GM23338 (cell line): ENCODE data around the gene SYT9. TPM values are rescaled to one million over a fixed set of nuclear protein-coding genes. Genes with fewer than 3 reads are reported as not detected.

Source experiments
- ATAC-seq: fragments of 200-7000 bp; cut with Tn5 transposase; 3 replicates; pipeline ENCODE4 v1.9.1; 2020
- DNase-seq: peaks from one replicate; pipeline ENCODE4 v3.0.0-alpha.2; 2015; ENCODE audit warnings: low spot score
- H2AFZ ChIP-seq: fragments of 200-600 bp; sonication (generic); 2 replicates; pipeline ENCODE4 v1.8.0; 2016; ENCODE audit warnings: antibody characterized with exemption, mild to moderate bottlenecking, moderate library complexity
- H3F3A ChIP-seq: fragments of 200-600 bp; sonication (generic); replicated peaks from 2 replicates; pipeline ENCODE4 v1.8.0; 2017; ENCODE audit warnings: antibody characterized with exemption, mixed run types, low read depth
- H3K27ac ChIP-seq: fragments of 200-600 bp; sonication (generic); 2 replicates; pipeline ENCODE4 v1.6.1; 2016; ENCODE audit warnings: low read depth
- H3K27me3 ChIP-seq: fragments of 200-600 bp; sonication (generic); 2 replicates; pipeline ENCODE4 v1.8.0; 2016; ENCODE audit warnings: mild to moderate bottlenecking, mixed run types, moderate library complexity; ENCODE audit not compliant: insufficient read depth
- H3K36me3 ChIP-seq: fragments of 200-600 bp; sonication (generic); 2 replicates; pipeline ENCODE4 v1.8.0; 2016; ENCODE audit warnings: mild to moderate bottlenecking; ENCODE audit not compliant: insufficient read depth
- H3K4me1 ChIP-seq: fragments of 200-600 bp; sonication (generic); 2 replicates; pipeline ENCODE4 v1.8.0; 2016; ENCODE audit warnings: mild to moderate bottlenecking, moderate library complexity; ENCODE audit not compliant: insufficient read depth
- H3K4me2 ChIP-seq: fragments of 200-600 bp; sonication (generic); 2 replicates; pipeline ENCODE4 v1.7.1; 2017; ENCODE audit warnings: mixed run types
- H3K4me3 ChIP-seq: fragments of 200-600 bp; sonication (generic); 2 replicates; pipeline ENCODE4 v1.6.1; 2016; ENCODE audit warnings: mixed run types
- H3K79me2 ChIP-seq: fragments of 200-600 bp; sonication (generic); replicated peaks from 2 replicates; pipeline ENCODE4 v1.8.0; 2017; ENCODE audit warnings: mild to moderate bottlenecking; ENCODE audit not compliant: insufficient read depth
- H3K9me2 ChIP-seq: fragments of 200-600 bp; sonication (generic); 2 replicates; pipeline ENCODE4 v1.8.0; 2017; ENCODE audit not compliant: insufficient read depth
- H4K20me1 ChIP-seq: fragments of 200-600 bp; sonication (generic); replicated peaks from 2 replicates; pipeline ENCODE4 v1.8.0; 2017; ENCODE audit warnings: mild to moderate bottlenecking; ENCODE audit not compliant: insufficient read depth
- H3K27ac Mint-ChIP-seq: 2 replicates; pipeline ENCODE4 v1.8.0; 2020; ENCODE audit warnings: inconsistent platforms, mild to moderate bottlenecking, moderate library complexity, mixed read lengths
- H3K27me3 Mint-ChIP-seq: 3 replicates; pipeline ENCODE4 v1.8.0; 2022; ENCODE audit warnings: low read depth, mild to moderate bottlenecking, moderate library complexity, mixed read lengths, inconsistent platforms; ENCODE audit not compliant: insufficient read depth, poor library complexity
- H3K36me3 Mint-ChIP-seq: 3 replicates; pipeline ENCODE4 v1.8.0; 2021; ENCODE audit warnings: low read depth, mild to moderate bottlenecking, inconsistent platforms, moderate library complexity, mixed read lengths
- H3K4me1 Mint-ChIP-seq: 3 replicates; pipeline ENCODE4 v1.8.0; 2020; ENCODE audit warnings: mild to moderate bottlenecking, inconsistent platforms, mixed read lengths
- H3K4me3 Mint-ChIP-seq: 3 replicates; pipeline ENCODE4 v1.8.0; 2021; ENCODE audit warnings: moderate library complexity, mild to moderate bottlenecking, inconsistent platforms, mixed read lengths
- H3K9me3 Mint-ChIP-seq: 3 replicates; pipeline ENCODE4 v1.8.0; 2020; ENCODE audit warnings: moderate library complexity, mild to moderate bottlenecking, inconsistent platforms, mixed read lengths
- CREB1 ChIP-seq: fragments of 250-450 bp; sonication (Bioruptor Pico); IDR thresholded peaks from 2 replicates; pipeline ENCODE4 v1.5.0; 2020; ENCODE audit warnings: low read depth, mild to moderate bottlenecking, moderate library complexity
- EZH2 ChIP-seq: fragments of 200-600 bp; sonication (generic); IDR thresholded peaks from one replicate; pipeline ENCODE4 v1.8.0; 2017; ENCODE audit warnings: antibody characterized with exemption, mild to moderate bottlenecking, low read depth; ENCODE audit not compliant: unreplicated experiment
- EZH2phosphoT487 ChIP-seq: fragments of 200-600 bp; sonication (generic); IDR thresholded peaks from one replicate; pipeline ENCODE4 v1.8.1; 2018; ENCODE audit warnings: antibody characterized with exemption; ENCODE audit not compliant: unreplicated experiment
- JUNB ChIP-seq: IDR thresholded peaks from one replicate; pipeline ENCODE4 v1.6.1; 2016; ENCODE audit warnings: antibody characterized with exemption; ENCODE audit not compliant: unreplicated experiment
- NANOG ChIP-seq: IDR thresholded peaks from 2 replicates; pipeline ENCODE4 v1.6.1; 2016; ENCODE audit warnings: antibody characterized with exemption, borderline replicate concordance
- POLR2AphosphoS5 ChIP-seq: IDR thresholded peaks from 2 replicates; pipeline ENCODE4 v1.6.1; 2016; ENCODE audit warnings: antibody characterized with exemption, low read depth
- STAT1 ChIP-seq: IDR thresholded peaks from one replicate; pipeline ENCODE4 v1.6.1; 2016; ENCODE audit warnings: antibody characterized with exemption; ENCODE audit not compliant: unreplicated experiment
- ZNF114 ChIP-seq: fragments of 250-450 bp; sonication (Bioruptor Pico); IDR thresholded peaks from 2 replicates; pipeline ENCODE4 v1.5.0; 2020; ENCODE audit warnings: mild to moderate bottlenecking, moderate library complexity
- ZNF331 ChIP-seq: fragments of 250-450 bp; sonication (Bioruptor Pico); IDR thresholded peaks from 2 replicates; pipeline ENCODE4 v1.5.0; 2020; ENCODE audit warnings: low read depth, mild to moderate bottlenecking, moderate library complexity
- polyA plus RNA-seq: library from polyadenylated mRNA; unstranded; fragments of >200 nt; fragmentation: Nextera tagmentation; extraction: Ambion mirVana; gene quantifications from 2 replicates; pipeline ENCODE4 v1.2.1, GENCODE V29; 2016
- total RNA-seq: library from RNA; depleted of rRNA; stranded (reverse); fragments of >200 nt; shearing (Covaris generic); gene quantifications from 2 replicates; pipeline ENCODE4 v1.2.3, GENCODE V29; 2014
- TF ChIP-seq, protein P1 (sequence below): IDR thresholded peaks from 2 replicates; pipeline ENCODE4 v1.6.1; 2016; ENCODE audit warnings: antibody characterized with exemption
- TF ChIP-seq, protein P2 (sequence below): fragments of 250-450 bp; sonication (Bioruptor Pico); IDR thresholded peaks from 2 replicates; pipeline ENCODE4 v1.5.0; 2020; ENCODE audit warnings: mild to moderate bottlenecking, moderate library complexity
- TF ChIP-seq, protein P3 (sequence below), 2 experiments: fragments of 200-600 bp in 1 of 2; sonication (generic) in 1 of 2; conservative IDR thresholded peaks; 2 replicates each; pipeline versions ENCODE4 v1.5.1 to v1.6.1; 2016 to 2017; ENCODE audit warnings: antibody characterized with exemption in 2 of 2, low read depth in 2 of 2, mild to moderate bottlenecking in 2 of 2, moderate library complexity in 1 of 2
- TF ChIP-seq, protein P4 (sequence below): IDR thresholded peaks from one replicate; pipeline ENCODE4 v1.6.1; 2018; ENCODE audit warnings: antibody characterized with exemption; ENCODE audit not compliant: unreplicated experiment

Gene SYT9
- total and polyA plus RNA-seq, 2 experiments from 2014 or later: 0.91 to 2.4 TPM

DNA sequence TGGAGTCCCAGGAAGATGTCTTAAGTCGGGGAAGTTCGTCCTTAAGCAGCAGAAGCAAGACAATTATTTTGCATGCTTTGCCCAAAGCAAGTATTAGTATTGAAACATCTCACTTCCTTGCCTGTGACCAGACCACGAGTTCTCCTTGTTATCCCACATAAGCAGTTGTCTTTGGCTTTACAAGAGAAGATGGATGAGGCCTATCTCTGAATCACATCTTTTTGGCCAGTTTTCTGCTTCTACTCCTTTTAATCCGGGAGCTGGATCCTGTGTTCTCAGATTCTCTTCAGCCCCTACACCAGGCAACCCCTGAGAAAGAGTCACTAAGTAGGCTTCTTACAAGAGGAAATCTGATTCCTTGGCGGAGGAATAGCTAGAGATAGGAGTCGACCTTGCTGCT is 2.1 kb downstream of the SYT9 start:
- Histone ChIP-seq H2AFZ (no peak overlapping the region), H3K79me2 (no peaks in the 10 kb centered on the region), H3K4me3 (no peak overlapping the region), H3K4me1 (peaks cover 17% of the 10 kb centered on the region), H4K20me1 (no peaks in the 10 kb centered on the region), H3K36me3 (no peaks in the 10 kb centered on the region), H3K27me3 (peaks cover 57% of the 10 kb centered on the region), H3F3A (0 out of 2 replicates have a peak, but pooled peaks cover 2% of the 10 kb centered on the region), H3K27ac (no peak overlapping the region), H3K9me2 (no peaks in the 10 kb centered on the region), H3K4me2 (no peak overlapping the region)
- H3K27me3 Mint-ChIP-seq: peaks cover 34% of the 10 kb centered on the region
- no peak for DNase-seq
- peaks cover 18% of the 10 kb centered on the region; the same call in 2 of the 3 replicates for H3K4me1 Mint-ChIP-seq
- peak overlapping the region; percentile 49; the same call in 2 of the 3 replicates for H3K4me3 Mint-ChIP-seq
- H3K9me3 Mint-ChIP-seq: no peaks in the 10 kb centered on the region
- no peaks in the 10 kb centered on the region for H3K36me3 Mint-ChIP-seq
- H3K27ac Mint-ChIP-seq: no peak overlapping the region
- TF ChIP-seq, protein P1, sequence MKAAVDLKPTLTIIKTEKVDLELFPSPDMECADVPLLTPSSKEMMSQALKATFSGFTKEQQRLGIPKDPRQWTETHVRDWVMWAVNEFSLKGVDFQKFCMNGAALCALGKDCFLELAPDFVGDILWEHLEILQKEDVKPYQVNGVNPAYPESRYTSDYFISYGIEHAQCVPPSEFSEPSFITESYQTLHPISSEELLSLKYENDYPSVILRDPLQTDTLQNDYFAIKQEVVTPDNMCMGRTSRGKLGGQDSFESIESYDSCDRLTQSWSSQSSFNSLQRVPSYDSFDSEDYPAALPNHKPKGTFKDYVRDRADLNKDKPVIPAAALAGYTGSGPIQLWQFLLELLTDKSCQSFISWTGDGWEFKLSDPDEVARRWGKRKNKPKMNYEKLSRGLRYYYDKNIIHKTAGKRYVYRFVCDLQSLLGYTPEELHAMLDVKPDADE: no peak
- TF ChIP-seq CREB1 (CRISPR knock-in tag) (no peak), NANOG (no peak), POLR2AphosphoS5 (no peak), JUNB (no peak), STAT1 (no peak), EZH2phosphoT487 (no peak), EZH2 (no peak), ZNF114 (CRISPR knock-in tag) (no peak), ZNF331 (no peak)
- TF ChIP-seq, protein P2, sequence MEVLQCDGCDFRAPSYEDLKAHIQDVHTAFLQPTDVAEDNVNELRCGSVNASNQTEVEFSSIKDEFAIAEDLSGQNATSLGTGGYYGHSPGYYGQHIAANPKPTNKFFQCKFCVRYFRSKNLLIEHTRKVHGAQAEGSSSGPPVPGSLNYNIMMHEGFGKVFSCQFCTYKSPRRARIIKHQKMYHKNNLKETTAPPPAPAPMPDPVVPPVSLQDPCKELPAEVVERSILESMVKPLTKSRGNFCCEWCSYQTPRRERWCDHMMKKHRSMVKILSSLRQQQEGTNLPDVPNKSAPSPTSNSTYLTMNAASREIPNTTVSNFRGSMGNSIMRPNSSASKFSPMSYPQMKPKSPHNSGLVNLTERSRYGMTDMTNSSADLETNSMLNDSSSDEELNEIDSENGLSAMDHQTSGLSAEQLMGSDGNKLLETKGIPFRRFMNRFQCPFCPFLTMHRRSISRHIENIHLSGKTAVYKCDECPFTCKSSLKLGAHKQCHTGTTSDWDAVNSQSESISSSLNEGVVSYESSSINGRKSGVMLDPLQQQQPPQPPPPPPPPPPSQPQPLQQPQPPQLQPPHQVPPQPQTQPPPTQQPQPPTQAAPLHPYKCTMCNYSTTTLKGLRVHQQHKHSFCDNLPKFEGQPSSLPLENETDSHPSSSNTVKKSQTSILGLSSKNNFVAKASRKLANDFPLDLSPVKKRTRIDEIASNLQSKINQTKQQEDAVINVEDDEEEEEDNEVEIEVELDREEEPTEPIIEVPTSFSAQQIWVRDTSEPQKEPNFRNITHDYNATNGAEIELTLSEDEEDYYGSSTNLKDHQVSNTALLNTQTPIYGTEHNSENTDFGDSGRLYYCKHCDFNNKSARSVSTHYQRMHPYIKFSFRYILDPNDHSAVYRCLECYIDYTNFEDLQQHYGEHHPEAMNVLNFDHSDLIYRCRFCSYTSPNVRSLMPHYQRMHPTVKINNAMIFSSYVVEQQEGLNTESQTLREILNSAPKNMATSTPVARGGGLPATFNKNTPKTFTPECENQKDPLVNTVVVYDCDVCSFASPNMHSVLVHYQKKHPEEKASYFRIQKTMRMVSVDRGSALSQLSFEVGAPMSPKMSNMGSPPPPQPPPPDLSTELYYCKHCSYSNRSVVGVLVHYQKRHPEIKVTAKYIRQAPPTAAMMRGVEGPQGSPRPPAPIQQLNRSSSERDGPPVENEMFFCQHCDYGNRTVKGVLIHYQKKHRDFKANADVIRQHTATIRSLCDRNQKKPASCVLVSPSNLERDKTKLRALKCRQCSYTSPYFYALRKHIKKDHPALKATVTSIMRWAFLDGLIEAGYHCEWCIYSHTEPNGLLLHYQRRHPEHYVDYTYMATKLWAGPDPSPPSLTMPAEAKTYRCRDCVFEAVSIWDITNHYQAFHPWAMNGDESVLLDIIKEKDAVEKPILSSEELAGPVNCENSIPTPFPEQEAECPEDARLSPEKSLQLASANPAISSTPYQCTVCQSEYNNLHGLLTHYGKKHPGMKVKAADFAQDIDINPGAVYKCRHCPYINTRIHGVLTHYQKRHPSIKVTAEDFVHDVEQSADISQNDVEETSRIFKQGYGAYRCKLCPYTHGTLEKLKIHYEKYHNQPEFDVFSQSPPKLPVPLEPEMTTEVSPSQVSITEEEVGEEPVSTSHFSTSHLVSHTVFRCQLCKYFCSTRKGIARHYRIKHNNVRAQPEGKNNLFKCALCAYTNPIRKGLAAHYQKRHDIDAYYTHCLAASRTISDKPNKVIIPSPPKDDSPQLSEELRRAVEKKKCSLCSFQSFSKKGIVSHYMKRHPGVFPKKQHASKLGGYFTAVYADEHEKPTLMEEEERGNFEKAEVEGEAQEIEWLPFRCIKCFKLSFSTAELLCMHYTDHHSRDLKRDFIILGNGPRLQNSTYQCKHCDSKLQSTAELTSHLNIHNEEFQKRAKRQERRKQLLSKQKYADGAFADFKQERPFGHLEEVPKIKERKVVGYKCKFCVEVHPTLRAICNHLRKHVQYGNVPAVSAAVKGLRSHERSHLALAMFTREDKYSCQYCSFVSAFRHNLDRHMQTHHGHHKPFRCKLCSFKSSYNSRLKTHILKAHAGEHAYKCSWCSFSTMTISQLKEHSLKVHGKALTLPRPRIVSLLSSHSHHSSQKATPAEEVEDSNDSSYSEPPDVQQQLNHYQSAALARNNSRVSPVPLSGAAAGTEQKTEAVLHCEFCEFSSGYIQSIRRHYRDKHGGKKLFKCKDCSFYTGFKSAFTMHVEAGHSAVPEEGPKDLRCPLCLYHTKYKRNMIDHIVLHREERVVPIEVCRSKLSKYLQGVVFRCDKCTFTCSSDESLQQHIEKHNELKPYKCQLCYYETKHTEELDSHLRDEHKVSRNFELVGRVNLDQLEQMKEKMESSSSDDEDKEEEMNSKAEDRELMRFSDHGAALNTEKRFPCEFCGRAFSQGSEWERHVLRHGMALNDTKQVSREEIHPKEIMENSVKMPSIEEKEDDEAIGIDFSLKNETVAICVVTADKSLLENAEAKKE (CRISPR knock-in tag): no peak
- TF ChIP-seq, protein P3, sequence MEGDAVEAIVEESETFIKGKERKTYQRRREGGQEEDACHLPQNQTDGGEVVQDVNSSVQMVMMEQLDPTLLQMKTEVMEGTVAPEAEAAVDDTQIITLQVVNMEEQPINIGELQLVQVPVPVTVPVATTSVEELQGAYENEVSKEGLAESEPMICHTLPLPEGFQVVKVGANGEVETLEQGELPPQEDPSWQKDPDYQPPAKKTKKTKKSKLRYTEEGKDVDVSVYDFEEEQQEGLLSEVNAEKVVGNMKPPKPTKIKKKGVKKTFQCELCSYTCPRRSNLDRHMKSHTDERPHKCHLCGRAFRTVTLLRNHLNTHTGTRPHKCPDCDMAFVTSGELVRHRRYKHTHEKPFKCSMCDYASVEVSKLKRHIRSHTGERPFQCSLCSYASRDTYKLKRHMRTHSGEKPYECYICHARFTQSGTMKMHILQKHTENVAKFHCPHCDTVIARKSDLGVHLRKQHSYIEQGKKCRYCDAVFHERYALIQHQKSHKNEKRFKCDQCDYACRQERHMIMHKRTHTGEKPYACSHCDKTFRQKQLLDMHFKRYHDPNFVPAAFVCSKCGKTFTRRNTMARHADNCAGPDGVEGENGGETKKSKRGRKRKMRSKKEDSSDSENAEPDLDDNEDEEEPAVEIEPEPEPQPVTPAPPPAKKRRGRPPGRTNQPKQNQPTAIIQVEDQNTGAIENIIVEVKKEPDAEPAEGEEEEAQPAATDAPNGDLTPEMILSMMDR (conservative IDR thresholded peaks at IDR 0.05; ENCODE audit: low read depth in 2 of 2): no peak
- TF ChIP-seq, protein P4, sequence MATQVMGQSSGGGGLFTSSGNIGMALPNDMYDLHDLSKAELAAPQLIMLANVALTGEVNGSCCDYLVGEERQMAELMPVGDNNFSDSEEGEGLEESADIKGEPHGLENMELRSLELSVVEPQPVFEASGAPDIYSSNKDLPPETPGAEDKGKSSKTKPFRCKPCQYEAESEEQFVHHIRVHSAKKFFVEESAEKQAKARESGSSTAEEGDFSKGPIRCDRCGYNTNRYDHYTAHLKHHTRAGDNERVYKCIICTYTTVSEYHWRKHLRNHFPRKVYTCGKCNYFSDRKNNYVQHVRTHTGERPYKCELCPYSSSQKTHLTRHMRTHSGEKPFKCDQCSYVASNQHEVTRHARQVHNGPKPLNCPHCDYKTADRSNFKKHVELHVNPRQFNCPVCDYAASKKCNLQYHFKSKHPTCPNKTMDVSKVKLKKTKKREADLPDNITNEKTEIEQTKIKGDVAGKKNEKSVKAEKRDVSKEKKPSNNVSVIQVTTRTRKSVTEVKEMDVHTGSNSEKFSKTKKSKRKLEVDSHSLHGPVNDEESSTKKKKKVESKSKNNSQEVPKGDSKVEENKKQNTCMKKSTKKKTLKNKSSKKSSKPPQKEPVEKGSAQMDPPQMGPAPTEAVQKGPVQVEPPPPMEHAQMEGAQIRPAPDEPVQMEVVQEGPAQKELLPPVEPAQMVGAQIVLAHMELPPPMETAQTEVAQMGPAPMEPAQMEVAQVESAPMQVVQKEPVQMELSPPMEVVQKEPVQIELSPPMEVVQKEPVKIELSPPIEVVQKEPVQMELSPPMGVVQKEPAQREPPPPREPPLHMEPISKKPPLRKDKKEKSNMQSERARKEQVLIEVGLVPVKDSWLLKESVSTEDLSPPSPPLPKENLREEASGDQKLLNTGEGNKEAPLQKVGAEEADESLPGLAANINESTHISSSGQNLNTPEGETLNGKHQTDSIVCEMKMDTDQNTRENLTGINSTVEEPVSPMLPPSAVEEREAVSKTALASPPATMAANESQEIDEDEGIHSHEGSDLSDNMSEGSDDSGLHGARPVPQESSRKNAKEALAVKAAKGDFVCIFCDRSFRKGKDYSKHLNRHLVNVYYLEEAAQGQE: no peak
- no peak for ATAC-seq
